ENCODE results near the gene SLC16A5.

SLC16A5 gene

GRCh38 chr17:75152523-75152921 lies 64.8 kb downstream of the SLC16A5 start:
- peaks cover 13% of the 10 kb centered on the region for H3K36me3 ChIP-seq (replicated peaks)
- in situ Hi-C loops (cut with HindIII; ENCODE audit: low pct_ligation_motif_present, low sequenced_read_pairs), result no loop called here
- H3K27me3 ChIP-seq (replicated peaks), result no peaks in the 10 kb centered on the region
- H3K4me3 ChIP-seq (ENCODE audit: low read depth, low read length), result peak overlapping the region; percentile 95
- no peak for DNase-seq
- H3K27ac ChIP-seq, result no peak overlapping the region
- TF ChIP-seq CTCF (IDR thresholded peaks at IDR 0.05; ENCODE audit: low read depth, low read length, missing control alignments), result no peak

GRCh38 chr17:75152922-75153779 lies 65.4 kb downstream of the SLC16A5 start:
- in situ Hi-C loops (cut with HindIII; ENCODE audit: low pct_ligation_motif_present, low sequenced_read_pairs), result no loop called here
- peak overlapping the region; percentile 48 for H3K27ac ChIP-seq
- H3K27me3 ChIP-seq (replicated peaks), result no peaks in the 10 kb centered on the region
- H3K4me3 ChIP-seq (ENCODE audit: low read depth, low read length), result peak overlapping the region; percentile 95
- peaks cover 7% of the 10 kb centered on the region for H3K36me3 ChIP-seq (replicated peaks)
- no peak for DNase-seq
- no peak for TF ChIP-seq CTCF (IDR thresholded peaks at IDR 0.05; ENCODE audit: low read depth, low read length, missing control alignments)

- Histone ChIP-seq H3K27ac (peak overlapping the region; percentile 60), H3K36me3 (replicated peaks) (peaks cover under 1% of the 10 kb centered on the region), H3K4me3 (ENCODE audit: low read depth, low read length) (peak overlapping the region; percentile 95), H3K27me3 (replicated peaks) (no peaks in the 10 kb centered on the region)
- in situ Hi-C loops (cut with HindIII; ENCODE audit: low pct_ligation_motif_present, low sequenced_read_pairs), result no loop called here
- DNase-seq, result no peak
- no peak for TF ChIP-seq CTCF (IDR thresholded peaks at IDR 0.05; ENCODE audit: low read depth, low read length, missing control alignments)
These were observed 66.0 kb downstream of the SLC16A5 start for GRCh38 chr17:75153780-75154194.

- in situ Hi-C loops (cut with HindIII; ENCODE audit: low pct_ligation_motif_present, low sequenced_read_pairs), result no loop called here
- DNase-seq, result peak; percentile 99
- no peak for TF ChIP-seq CTCF (IDR thresholded peaks at IDR 0.05; ENCODE audit: low read depth, low read length, missing control alignments)
- no peaks in the 10 kb centered on the region for H3K36me3 ChIP-seq (replicated peaks)
- peak within 1 kb of the TSS; percentile 95 for H3K4me3 ChIP-seq (ENCODE audit: low read depth, low read length)
- H3K27ac ChIP-seq, result peak within 1 kb of the TSS; percentile 60
- H3K27me3 ChIP-seq (replicated peaks), result no peaks in the 10 kb centered on the region
These were observed 66.7 kb downstream of the SLC16A5 start, which contains the start of gene JPT1 for GRCh38 chr17:75154195-75155106. Gene JPT1 (minus strand): TSS chr17:75154512. CDS start chr17:75154397, 115 bp downstream.

- H3K36me3 ChIP-seq (replicated peaks), result no peaks in the 10 kb centered on the region
- in situ Hi-C loops (cut with HindIII; ENCODE audit: low pct_ligation_motif_present, low sequenced_read_pairs), result no loop called here
- no peak overlapping the region for H3K4me3 ChIP-seq (ENCODE audit: low read depth, low read length)
- TF ChIP-seq CTCF (IDR thresholded peaks at IDR 0.05; ENCODE audit: low read depth, low read length, missing control alignments), result no peak
- no peak for DNase-seq
- H3K27ac ChIP-seq, result no peak overlapping the region
- H3K27me3 ChIP-seq (replicated peaks), result no peaks in the 10 kb centered on the region
These were observed 67.4 kb downstream of the SLC16A5 start for GRCh38 chr17:75155191-75155601.
